GDM1 (cell line): ENCODE measurements around the gene ELAVL3.

Source experiments
- DNase-seq: peaks from one replicate; lab custom pipeline; 2025; lab: John Stamatoyannopoulos, UW

ELAVL3 gene

DNA sequence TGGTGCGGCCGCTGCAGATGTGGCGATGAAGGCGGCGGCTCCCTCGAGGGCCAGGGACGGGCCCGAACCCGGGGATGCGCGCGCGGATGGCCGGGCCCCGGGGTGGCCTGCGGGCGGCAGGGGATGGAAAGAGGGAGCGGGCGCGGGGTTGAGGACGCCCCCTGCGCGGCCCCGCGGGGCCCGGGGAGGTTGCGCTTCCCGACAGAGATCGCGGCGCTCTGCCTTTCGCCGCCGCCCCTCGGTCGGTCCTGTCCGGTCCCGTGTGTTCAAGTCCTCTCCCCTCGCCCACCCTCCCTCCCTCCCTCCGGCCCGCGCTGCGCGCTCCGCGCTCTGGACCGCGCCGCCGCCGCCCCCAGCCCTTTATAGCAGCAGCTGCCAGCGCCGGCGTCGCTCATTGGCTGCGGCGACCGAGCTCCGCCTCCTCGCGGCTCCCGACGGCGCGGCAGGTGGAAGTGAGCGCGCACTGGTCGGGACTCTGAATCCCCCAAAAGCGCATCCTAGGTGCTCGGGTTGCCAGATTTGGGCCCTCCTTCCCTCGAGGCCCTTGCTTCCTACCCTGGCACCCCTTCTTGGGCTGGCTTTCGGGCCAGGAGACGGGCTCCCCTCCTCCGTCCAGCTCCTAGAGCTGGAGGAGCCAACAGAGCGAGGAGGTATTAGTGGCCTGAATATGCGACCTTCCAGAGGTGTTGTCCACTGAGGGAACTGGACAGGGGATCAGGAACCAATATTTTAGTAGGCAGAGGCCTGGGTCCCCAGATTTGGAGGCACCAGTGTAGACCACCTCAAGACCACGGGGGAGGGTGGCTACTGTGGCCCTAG is at the start of gene ELAVL3:
TSS of gene ELAVL3 (minus strand) at position 332 of the 819 bp plus-strand sequence. CDS start 438 bp downstream, outside the sequence.
- DNase-seq, result no peak

DNA sequence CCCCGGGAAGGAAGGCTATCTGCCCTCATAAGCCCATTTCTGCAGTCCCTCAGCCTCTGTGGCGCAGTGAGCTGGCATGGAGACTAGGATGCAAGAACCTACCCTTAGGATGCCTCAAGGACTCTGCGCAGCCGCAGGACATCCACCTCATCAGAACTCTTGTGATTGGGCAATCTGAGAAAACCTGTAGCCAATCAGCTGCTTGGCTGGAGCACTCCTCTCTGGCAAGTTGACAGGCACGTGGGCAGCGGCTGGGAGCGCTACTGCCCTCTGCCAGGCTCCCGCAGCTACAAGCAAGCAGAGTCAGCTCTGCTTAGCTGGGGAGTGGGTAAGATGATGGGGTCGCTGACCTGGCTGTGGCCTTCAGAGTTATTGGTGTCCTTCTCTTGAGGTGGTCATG is 49.6 kb upstream of the ELAVL3 start:
- peak; percentile 87 for DNase-seq

GRCh38 chr19:11528551-11529341 is 47.9 kb upstream of the ELAVL3 start, which contains the start of gene ECSIT:
TSS of gene ECSIT (minus strand) at chr19:11529134. CDS start at chr19:11519170, 9,964 bp downstream.
- peak; percentile 94 for DNase-seq

DNA sequence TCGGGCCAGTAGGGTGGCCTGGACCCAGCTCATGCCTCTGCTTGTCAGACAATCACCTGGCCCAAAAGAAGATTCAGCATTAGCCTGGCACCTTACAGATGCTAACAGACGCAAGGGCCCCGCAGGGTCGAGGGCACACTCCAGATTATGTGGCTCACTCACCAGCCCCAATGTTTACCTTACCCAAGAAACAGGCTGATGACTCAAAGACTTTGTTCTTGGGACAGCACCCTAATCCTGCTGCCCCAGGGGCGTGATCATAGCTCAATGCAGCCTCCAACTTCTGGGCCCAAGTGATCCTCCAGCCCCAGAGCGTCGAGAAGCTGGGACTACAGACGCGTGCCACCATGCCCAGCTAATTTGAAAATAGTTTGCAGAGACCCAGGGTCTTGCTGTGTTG is 38.3 kb upstream of the ELAVL3 start:
- DNase-seq, result no peak

- DNase-seq, result no peak
Measured at GRCh38 chr19:11513946-11514345, 33.1 kb upstream of the ELAVL3 start.

DNA sequence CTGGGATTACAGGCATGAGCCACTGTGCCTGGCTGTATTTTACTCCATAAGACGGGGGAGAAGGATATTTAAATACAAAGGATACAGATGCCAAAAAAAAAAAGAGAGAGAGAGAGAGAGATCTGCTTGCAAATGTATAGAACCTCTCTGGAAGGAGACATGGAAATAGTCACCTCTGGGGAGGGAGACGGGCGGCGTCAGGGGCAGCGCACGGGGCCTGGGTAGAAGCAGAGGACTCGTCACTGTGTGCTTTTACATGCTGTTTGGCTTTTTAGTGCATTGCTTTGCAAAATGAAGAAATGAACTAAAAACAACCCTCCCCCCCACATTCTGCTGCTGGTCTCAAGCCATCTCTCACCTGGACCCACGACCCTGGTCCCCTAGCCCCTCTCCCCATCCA is 29.6 kb upstream of the ELAVL3 start:
- no peak for DNase-seq

- no peak for DNase-seq
Measured at GRCh38 chr19:11507370-11508078, 26.7 kb upstream of the ELAVL3 start.

- no peak for DNase-seq
Measured at GRCh38 chr19:11506967-11507366, 26.1 kb upstream of the ELAVL3 start.

- DNase-seq, result no peak
Measured at GRCh38 chr19:11506101-11506555, 25.3 kb upstream of the ELAVL3 start.

- DNase-seq, result peak; percentile 86
Measured at GRCh38 chr19:11505504-11506100, 24.8 kb upstream of the ELAVL3 start, which contains the start of gene ZNF653. TSS of gene ZNF653 (minus strand) at chr19:11505839. CDS start at chr19:11505786, 53 bp downstream.

- peak; percentile 90 for DNase-seq
Measured at GRCh38 chr19:11505032-11505503, 24.2 kb upstream of the ELAVL3 start.

DNA sequence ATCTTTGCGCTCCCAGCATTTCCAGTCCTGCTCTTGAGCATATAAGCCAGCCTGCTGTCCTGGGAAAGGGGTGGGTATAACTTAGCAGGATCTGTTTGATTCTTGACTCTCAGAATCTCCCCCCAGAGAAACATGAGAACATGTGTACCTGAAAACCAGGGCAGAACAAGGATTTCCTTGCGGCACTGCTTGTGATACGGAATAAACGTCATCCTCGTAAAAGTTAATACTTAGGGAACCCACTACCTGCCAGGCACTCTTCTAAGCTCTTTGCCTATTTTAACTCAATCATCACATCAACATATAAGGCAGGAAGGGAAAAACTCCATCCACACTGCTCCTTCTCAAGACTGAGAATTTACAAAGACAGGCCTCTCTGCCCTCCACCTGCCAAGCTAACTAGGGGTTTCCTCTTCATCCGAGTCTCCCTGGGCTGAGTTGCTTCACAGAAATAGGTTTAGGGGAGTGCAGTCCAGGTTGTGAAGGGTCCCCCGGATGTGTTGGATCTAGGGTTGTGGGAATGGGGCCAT is 23.7 kb upstream of the ELAVL3 start:
- DNase-seq, result no peak

GRCh38 chr19:11499890-11500420 is 19.1 kb upstream of the ELAVL3 start:
- no peak for DNase-seq

DNA sequence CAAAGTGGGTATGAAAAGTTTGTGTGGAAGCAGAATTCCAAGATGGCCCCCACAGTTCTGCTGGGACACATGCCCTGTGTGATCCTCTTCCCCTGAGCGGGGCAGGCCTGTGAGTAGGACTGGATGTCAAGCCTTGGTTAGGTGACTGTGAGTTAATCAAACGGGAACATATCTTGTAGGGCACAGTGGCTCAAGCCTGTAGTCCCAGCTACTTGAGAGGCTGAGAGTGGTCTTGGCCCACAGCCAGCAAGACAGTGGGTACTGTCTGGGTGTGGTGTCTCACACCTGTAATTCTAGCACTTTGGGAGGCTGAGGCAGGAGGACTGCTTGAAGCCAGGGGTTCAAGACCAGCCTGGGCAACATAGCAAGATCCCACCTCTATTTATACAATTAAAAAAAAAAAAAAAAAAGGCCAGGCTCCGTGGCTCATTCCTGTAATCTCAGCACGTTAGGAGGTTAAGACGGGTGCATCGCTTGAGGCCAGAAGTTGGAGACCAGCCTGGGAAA is 18.4 kb upstream of the ELAVL3 start:
- DNase-seq, result no peak

- peak; percentile 56 for DNase-seq
Measured at GRCh38 chr19:11496391-11497163, 15.7 kb upstream of the ELAVL3 start.

DNA sequence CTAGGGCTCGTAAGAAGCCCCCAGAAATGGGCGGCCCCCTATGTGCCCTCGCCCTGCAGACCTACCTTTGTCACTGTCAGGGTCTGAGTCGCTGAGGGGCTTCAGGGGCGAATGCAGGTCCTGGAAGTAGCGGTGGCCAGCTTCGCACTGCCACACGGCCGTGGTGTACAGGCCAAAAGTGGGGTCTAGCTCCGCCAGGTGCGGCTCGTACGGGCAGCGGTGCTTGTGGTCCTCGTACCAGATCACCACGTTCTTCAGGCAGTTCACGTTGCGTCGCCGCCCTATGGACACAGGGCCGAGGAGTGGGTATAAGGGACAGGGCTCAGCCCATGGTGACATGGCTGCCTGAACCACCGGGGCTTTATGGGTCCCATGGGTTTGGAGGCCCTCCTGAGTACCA is 15.0 kb upstream of the ELAVL3 start:
- no peak for DNase-seq

DNA sequence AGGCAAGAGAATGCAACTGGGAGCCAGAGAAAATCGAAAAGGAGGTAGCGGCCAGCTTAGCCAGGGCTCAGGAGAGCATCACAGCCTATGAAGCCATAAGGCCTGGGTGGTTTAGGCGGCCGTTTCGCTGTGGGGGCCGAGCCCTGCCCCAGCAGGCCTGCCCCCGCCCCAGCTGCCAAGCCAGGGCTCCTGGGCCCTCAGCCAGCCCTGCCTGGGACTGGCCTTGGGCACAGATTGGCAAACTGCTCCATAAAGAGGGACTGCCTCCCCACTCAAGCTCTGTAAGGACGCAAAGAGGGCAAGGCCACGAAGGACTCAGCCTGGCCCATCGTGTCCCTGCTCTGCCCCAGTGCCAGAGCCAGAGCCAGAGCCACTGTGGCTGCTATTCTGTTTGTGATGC is 14.6 kb upstream of the ELAVL3 start:
- DNase-seq, result no peak

GRCh38 chr19:11494634-11495285 is 13.9 kb upstream of the ELAVL3 start:
- DNase-seq, result no peak

- no peak for DNase-seq
Measured at GRCh38 chr19:11489378-11489777, 8.5 kb upstream of the ELAVL3 start.
